ENCODE results near the gene ANKS1B. TPM values are rescaled to one million over a fixed set of nuclear protein-coding genes. Genes with fewer than 3 reads are reported as not detected.

The ANKS1B gene
- total RNA-seq, 1 experiment from 2014 or later = 0.54 TPM

GRCh38 chr12:99024870-99025269 is 959.9 kb downstream of the ANKS1B start:
- no peaks in the 10 kb centered on the region for H4K20me1 ChIP-seq (ENCODE audit: insufficient read depth)
- BruUV-seq (replicated peaks) = no TSS peak
- no peaks in the 10 kb centered on the region for H3K79me2 ChIP-seq (ENCODE audit: insufficient read depth, low read length)
- H3K27ac ChIP-seq (ENCODE audit: low read depth, low read length) = no peak overlapping the region
- H3K4me1 ChIP-seq (ENCODE audit: control insufficient read depth in 1 of 2, insufficient read depth in 2 of 2, low read length in 2 of 2) = no peaks in the 10 kb centered on the region
- H2AFZ ChIP-seq (ENCODE audit: low read depth, low read length, poor library complexity, severe bottlenecking) = no peak overlapping the region
- no peak for ATAC-seq
- H3K36me3 ChIP-seq (ENCODE audit: control insufficient read depth in 1 of 2, insufficient read depth in 2 of 2, low read length in 2 of 2) = no peaks in the 10 kb centered on the region
- H3K9me2 ChIP-seq (ENCODE audit: insufficient read depth) = no peaks in the 10 kb centered on the region
- no peaks in the 10 kb centered on the region for H3K9me3 ChIP-seq (ENCODE audit: control insufficient read depth in 1 of 2, insufficient read depth in 1 of 2, low read depth in 1 of 2, low read length in 2 of 2)
- DNase-seq (ENCODE audit: low read depth, low spot score) = no peak
- intact Hi-C loops (cut with micrococcal nuclease) = no loop called here
- CTCF ChIA-PET = no interaction called here
- H3K4me3 ChIP-seq (replicated peaks in 1 of 2; ENCODE audit: low read depth in 1 of 2, low read length in 2 of 2) = no peak overlapping the region
- RAD21 ChIA-PET (ENCODE audit: low non-redundant PET in 1 of 2, low total read pairs in 2 of 2, uncharacterized antibody in 2 of 2, unreplicated experiment in 2 of 2) = no interaction called here
- H3K4me2 ChIP-seq (ENCODE audit: low read length) = no peak overlapping the region
- peaks cover 32% of the 10 kb centered on the region for H3K27me3 ChIP-seq (ENCODE audit: insufficient read depth, low read length)
- POLR2A ChIA-PET = no interaction called here
- H3K9ac ChIP-seq (ENCODE audit: low read length) = no peak overlapping the region
- TF ChIP-seq ZBTB33 (IDR thresholded peaks at IDR 0.05; ENCODE audit: extremely low read depth, insufficient replicate concordance, low read length) (no peak), CTCF (IDR thresholded peaks at IDR 0.05 in 2 of 3, conservative IDR thresholded peaks at IDR 0.05 in 1 of 3; ENCODE audit: borderline replicate concordance in 1 of 3, insufficient read depth in 1 of 3, low read depth in 2 of 3, low read length in 2 of 3) (no peak), YY1 (IDR thresholded peaks at IDR 0.05; ENCODE audit: extremely low read depth, insufficient replicate concordance, low read depth, low read length) (no peak), MAX (IDR thresholded peaks at IDR 0.05) (no peak), EGR1 (IDR thresholded peaks at IDR 0.05; ENCODE audit: low read depth) (no peak), CBX3 (IDR thresholded peaks at IDR 0.05; ENCODE audit: low read depth) (no peak), ZNF274 (IDR thresholded peaks at IDR 0.05; ENCODE audit: low read depth, low read length) (no peak), ATF3 (IDR thresholded peaks at IDR 0.05) (no peak), POLR2AphosphoS5 (IDR thresholded peaks at IDR 0.05; ENCODE audit: low read depth, low read length) (no peak), TCF7L2 (IDR thresholded peaks at IDR 0.05; ENCODE audit: borderline replicate concordance, extremely low read depth, insufficient read depth, insufficient read length) (no peak), FOSL1 (IDR thresholded peaks at IDR 0.05; ENCODE audit: low read depth) (no peak), ELF1 (IDR thresholded peaks at IDR 0.05; ENCODE audit: borderline replicate concordance, low read depth) (no peak), SRF (IDR thresholded peaks at IDR 0.05; ENCODE audit: low read depth) (no peak), REST (IDR thresholded peaks at IDR 0.05; ENCODE audit: low read depth) (no peak), EZH2 (IDR thresholded peaks at IDR 0.05) (no peak), SP1 (IDR thresholded peaks at IDR 0.05; ENCODE audit: low read depth) (no peak)

Measured in HCT116 (cell line).